Activated CD4-positive, CD25-positive, alpha-beta regulatory T cell (primary cell): ENCODE measurements around the gene VAMP4.

Experiments used
- DNase-seq, 4 experiments: peaks; one replicate each; lab custom pipeline; 2025; lab: John Stamatoyannopoulos, UW

Gene VAMP4

GRCh38 chr1:171652234-171652822, 89.5 kb downstream of the VAMP4 start, which contains the start of gene MYOC:
MYOC (minus strand) TSS chr1:171652688; CDS start chr1:171652611, 77 bp downstream.
- no peak for DNase-seq
